Measurements from ENCODE around the gene NRSN2.
"Not testable (repeated sequence)": the region's sequence is repeated elsewhere in the genome, so short reads cannot be mapped to it uniquely, and the experiment has no call there.

The NRSN2 gene

GRCh38 chr20:384723-385122 is 37.8 kb downstream of the NRSN2 start:
- Histone ChIP-seq H3K36me3 (ENCODE audit: control insufficient read depth, insufficient read depth, low read length) (peaks cover 18% of the 10 kb centered on the region), H3K9me3 (ENCODE audit: control insufficient read depth, low read length) (no peaks in the 10 kb centered on the region), H3K27ac (ENCODE audit: insufficient read depth, low read length, poor library complexity, severe bottlenecking) (no peak overlapping the region), H3K4me1 (ENCODE audit: control insufficient read depth, insufficient read depth, low read length, poor library complexity, severe bottlenecking) (no peaks in the 10 kb centered on the region), H3K4me3 (ENCODE audit: insufficient read depth, low read depth, low read length, poor library complexity, severe bottlenecking) (no peak overlapping the region), H3K27me3 (replicated peaks; ENCODE audit: control insufficient read depth, insufficient read depth, low read length, poor library complexity, severe bottlenecking) (no peaks in the 10 kb centered on the region)
- no peak for DNase-seq

GRCh38 chr20:385448-385847 is 38.5 kb downstream of the NRSN2 start:
- H3K4me1 ChIP-seq (ENCODE audit: control insufficient read depth, insufficient read depth, low read length, poor library complexity, severe bottlenecking) = no peaks in the 10 kb centered on the region
- no peaks in the 10 kb centered on the region for H3K9me3 ChIP-seq (ENCODE audit: control insufficient read depth, low read length)
- DNase-seq = no peak
- H3K36me3 ChIP-seq (ENCODE audit: control insufficient read depth, insufficient read depth, low read length) = peaks cover 18% of the 10 kb centered on the region
- H3K27ac ChIP-seq (ENCODE audit: insufficient read depth, low read length, poor library complexity, severe bottlenecking) = no peak overlapping the region
- no peaks in the 10 kb centered on the region for H3K27me3 ChIP-seq (replicated peaks; ENCODE audit: control insufficient read depth, insufficient read depth, low read length, poor library complexity, severe bottlenecking)
- no peak overlapping the region for H3K4me3 ChIP-seq (ENCODE audit: insufficient read depth, low read depth, low read length, poor library complexity, severe bottlenecking)

DNA sequence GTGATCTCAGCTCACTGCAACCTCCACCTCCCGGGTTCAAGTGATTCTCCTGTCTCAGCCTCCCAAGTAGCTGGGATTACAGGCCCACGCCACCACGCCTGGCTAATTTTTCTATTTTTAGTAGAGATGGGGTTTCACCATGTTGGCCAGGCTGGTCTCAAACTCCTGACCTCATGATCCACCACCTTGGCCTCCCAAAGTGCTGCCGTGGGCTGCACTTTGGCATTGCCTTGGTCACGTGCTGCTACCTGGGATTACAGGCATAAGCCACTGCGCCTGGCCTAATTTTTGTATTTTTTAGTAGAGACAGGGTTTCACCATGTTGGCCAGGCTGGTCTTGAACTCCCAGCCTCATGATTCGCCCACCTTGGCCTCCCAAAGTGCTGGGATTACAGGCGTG is 39.7 kb downstream of the NRSN2 start:
- H3K27ac ChIP-seq (ENCODE audit: insufficient read depth, low read length, poor library complexity, severe bottlenecking); DNase-seq; H3K4me3 ChIP-seq (ENCODE audit: insufficient read depth, low read depth, low read length, poor library complexity, severe bottlenecking); H3K27me3 ChIP-seq (replicated peaks; ENCODE audit: control insufficient read depth, insufficient read depth, low read length, poor library complexity, severe bottlenecking); H3K9me3 ChIP-seq (ENCODE audit: control insufficient read depth, low read length); H3K4me1 ChIP-seq (ENCODE audit: control insufficient read depth, insufficient read depth, low read length, poor library complexity, severe bottlenecking): not testable (repeated sequence)
- peaks cover 25% of the 10 kb centered on the region for H3K36me3 ChIP-seq (ENCODE audit: control insufficient read depth, insufficient read depth, low read length)

- H3K4me3 ChIP-seq (ENCODE audit: insufficient read depth, low read depth, low read length, poor library complexity, severe bottlenecking) = no peak overlapping the region
Observed at GRCh38 chr20:387520-387919, 40.6 kb downstream of the NRSN2 start.

GRCh38 chr20:388034-388994 is 41.4 kb downstream of the NRSN2 start:
- no peaks in the 10 kb centered on the region for H3K4me1 ChIP-seq (ENCODE audit: control insufficient read depth, insufficient read depth, low read length, poor library complexity, severe bottlenecking)
- DNase-seq = no peak
- H3K9me3 ChIP-seq (ENCODE audit: control insufficient read depth, low read length) = no peaks in the 10 kb centered on the region
- no peaks in the 10 kb centered on the region for H3K27me3 ChIP-seq (replicated peaks; ENCODE audit: control insufficient read depth, insufficient read depth, low read length, poor library complexity, severe bottlenecking)
- H3K36me3 ChIP-seq (ENCODE audit: control insufficient read depth, insufficient read depth, low read length) = peaks cover 25% of the 10 kb centered on the region
- no peak overlapping the region for H3K4me3 ChIP-seq (ENCODE audit: insufficient read depth, low read depth, low read length, poor library complexity, severe bottlenecking)
- H3K27ac ChIP-seq (ENCODE audit: insufficient read depth, low read length, poor library complexity, severe bottlenecking) = no peak overlapping the region

More at GRCh38 chr20:387520-387919, 40.6 kb downstream of the NRSN2 start:
- Histone ChIP-seq H3K36me3 (ENCODE audit: control insufficient read depth, insufficient read depth, low read length) (peaks cover 25% of the 10 kb centered on the region), H3K27me3 (replicated peaks; ENCODE audit: control insufficient read depth, insufficient read depth, low read length, poor library complexity, severe bottlenecking) (no peaks in the 10 kb centered on the region), H3K27ac (ENCODE audit: insufficient read depth, low read length, poor library complexity, severe bottlenecking) (no peak overlapping the region), H3K4me1 (ENCODE audit: control insufficient read depth, insufficient read depth, low read length, poor library complexity, severe bottlenecking) (no peaks in the 10 kb centered on the region), H3K9me3 (ENCODE audit: control insufficient read depth, low read length) (no peaks in the 10 kb centered on the region)
- DNase-seq = no peak

DNA sequence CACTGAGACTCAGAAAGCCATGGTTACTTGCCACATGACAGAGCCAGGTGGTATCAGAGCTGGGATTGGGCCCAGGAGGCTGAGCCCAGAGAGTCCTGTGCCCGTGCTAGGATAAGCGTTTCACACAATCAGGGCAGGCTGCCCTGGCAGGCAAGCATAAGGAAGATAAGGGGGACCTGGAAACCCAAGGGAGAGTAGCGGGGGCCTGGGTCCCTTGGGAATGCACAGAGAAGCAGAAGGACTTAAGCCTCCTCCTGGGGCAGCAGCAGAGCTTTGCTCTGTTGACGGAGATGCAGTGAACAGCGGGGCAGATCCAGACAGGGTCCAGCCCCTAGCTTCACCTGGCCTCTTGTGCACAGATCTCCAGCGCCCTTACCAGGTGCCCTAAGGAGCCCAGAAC is 42.3 kb downstream of the NRSN2 start:
- H3K4me3 ChIP-seq (ENCODE audit: insufficient read depth, low read depth, low read length, poor library complexity, severe bottlenecking) = no peak overlapping the region
- no peak overlapping the region for H3K27ac ChIP-seq (ENCODE audit: insufficient read depth, low read length, poor library complexity, severe bottlenecking)
- no peaks in the 10 kb centered on the region for H3K27me3 ChIP-seq (replicated peaks; ENCODE audit: control insufficient read depth, insufficient read depth, low read length, poor library complexity, severe bottlenecking)
- no peaks in the 10 kb centered on the region for H3K9me3 ChIP-seq (ENCODE audit: control insufficient read depth, low read length)
- no peak for DNase-seq
- peaks cover 25% of the 10 kb centered on the region for H3K36me3 ChIP-seq (ENCODE audit: control insufficient read depth, insufficient read depth, low read length)
- no peaks in the 10 kb centered on the region for H3K4me1 ChIP-seq (ENCODE audit: control insufficient read depth, insufficient read depth, low read length, poor library complexity, severe bottlenecking)

GRCh38 chr20:391041-391711 is 44.3 kb downstream of the NRSN2 start:
- peaks cover 44% of the 10 kb centered on the region for H3K36me3 ChIP-seq (ENCODE audit: control insufficient read depth, insufficient read depth, low read length)
- no peaks in the 10 kb centered on the region for H3K9me3 ChIP-seq (ENCODE audit: control insufficient read depth, low read length)
- no peak for DNase-seq
- H3K27me3 ChIP-seq (replicated peaks; ENCODE audit: control insufficient read depth, insufficient read depth, low read length, poor library complexity, severe bottlenecking) = no peaks in the 10 kb centered on the region
- H3K4me1 ChIP-seq (ENCODE audit: control insufficient read depth, insufficient read depth, low read length, poor library complexity, severe bottlenecking) = no peaks in the 10 kb centered on the region
- no peak overlapping the region for H3K4me3 ChIP-seq (ENCODE audit: insufficient read depth, low read depth, low read length, poor library complexity, severe bottlenecking)
- H3K27ac ChIP-seq (ENCODE audit: insufficient read depth, low read length, poor library complexity, severe bottlenecking) = no peak overlapping the region

- peaks cover 56% of the 10 kb centered on the region for H3K36me3 ChIP-seq (ENCODE audit: control insufficient read depth, insufficient read depth, low read length)
- H3K9me3 ChIP-seq (ENCODE audit: control insufficient read depth, low read length); DNase-seq; H3K4me3 ChIP-seq (ENCODE audit: insufficient read depth, low read depth, low read length, poor library complexity, severe bottlenecking); H3K4me1 ChIP-seq (ENCODE audit: control insufficient read depth, insufficient read depth, low read length, poor library complexity, severe bottlenecking); H3K27me3 ChIP-seq (replicated peaks; ENCODE audit: control insufficient read depth, insufficient read depth, low read length, poor library complexity, severe bottlenecking); H3K27ac ChIP-seq (ENCODE audit: insufficient read depth, low read length, poor library complexity, severe bottlenecking): not testable (repeated sequence)
Observed at GRCh38 chr20:393296-393695, 46.4 kb downstream of the NRSN2 start.

DNA sequence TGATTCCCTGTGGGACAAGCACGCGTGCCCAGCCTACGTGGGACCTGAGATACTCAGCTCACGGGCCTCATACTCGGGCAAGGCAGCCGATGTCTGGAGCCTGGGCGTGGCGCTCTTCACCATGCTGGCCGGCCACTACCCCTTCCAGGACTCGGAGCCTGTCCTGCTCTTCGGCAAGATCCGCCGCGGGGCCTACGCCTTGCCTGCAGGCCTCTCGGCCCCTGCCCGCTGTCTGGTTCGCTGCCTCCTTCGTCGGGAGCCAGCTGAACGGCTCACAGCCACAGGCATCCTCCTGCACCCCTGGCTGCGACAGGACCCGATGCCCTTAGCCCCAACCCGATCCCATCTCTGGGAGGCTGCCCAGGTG is 49.3 kb downstream of the NRSN2 start:
- no peak overlapping the region for H3K27ac ChIP-seq (ENCODE audit: insufficient read depth, low read length, poor library complexity, severe bottlenecking)
- no peaks in the 10 kb centered on the region for H3K27me3 ChIP-seq (replicated peaks; ENCODE audit: control insufficient read depth, insufficient read depth, low read length, poor library complexity, severe bottlenecking)
- peaks cover 40% of the 10 kb centered on the region for H3K36me3 ChIP-seq (ENCODE audit: control insufficient read depth, insufficient read depth, low read length)
- no peak overlapping the region for H3K4me3 ChIP-seq (ENCODE audit: insufficient read depth, low read depth, low read length, poor library complexity, severe bottlenecking)
- H3K4me1 ChIP-seq (ENCODE audit: control insufficient read depth, insufficient read depth, low read length, poor library complexity, severe bottlenecking) = no peaks in the 10 kb centered on the region
- DNase-seq = no peak
- H3K9me3 ChIP-seq (ENCODE audit: control insufficient read depth, low read length) = no peaks in the 10 kb centered on the region

Data from effector memory CD4-positive, alpha-beta T cell (primary cell).